Thyroid gland (tissue), 4 donors: ENCODE results near the gene ITGB1BP1. TPM values are rescaled to one million over a fixed set of nuclear protein-coding genes. Genes with fewer than 3 reads are reported as not detected.

Source experiments
- DNase-seq, 2 donors: peaks; one replicate each; pipeline ENCODE4 v3.0.0-alpha.2; 2019
- H3K27ac ChIP-seq, 3 donors: fragments of 200-600 bp; sonication (generic); 1 replicate in 2 of 3; 2 replicates in 1 of 3; pipeline ENCODE4 v1.5.1; 2016 to 2019; ENCODE audit warnings: mild to moderate bottlenecking in 1 of 3, moderate library complexity in 1 of 3
- H3K27me3 ChIP-seq: fragments of 200-600 bp; sonication (generic); one replicate; pipeline ENCODE4 v1.5.1; 2019
- H3K36me3 ChIP-seq, 2 donors: fragments of 200-600 bp; sonication (generic); one replicate each; pipeline ENCODE4 v1.5.1; 2016 to 2019
- H3K4me1 ChIP-seq, 2 donors: fragments of 200-600 bp; sonication (generic); one replicate each; pipeline ENCODE4 v1.5.1; 2017 to 2019
- H3K4me3 ChIP-seq, 3 donors: fragments of 200-600 bp; sonication (generic); replicated peaks in 1 of 3; 1 replicate in 2 of 3; 2 replicates in 1 of 3; pipeline ENCODE4 v1.5.1; 2016; ENCODE audit warnings: mild to moderate bottlenecking in 1 of 3
- H3K9me3 ChIP-seq: fragments of 200-600 bp; sonication (generic); one replicate; pipeline ENCODE4 v1.5.1; 2017
- CTCF ChIP-seq, 6 experiments: fragments of 200-600 bp in 3 of 6; fragments of 450-650 bp in 3 of 6; sonication (generic) in 3 of 6; IDR thresholded peaks; one replicate each; pipeline ENCODE4 v1.5.1; 2016 to 2019; ENCODE audit warnings: antibody characterized with exemption in 6 of 6, mild to moderate bottlenecking in 2 of 6, inconsistent platforms in 1 of 6, moderate library complexity in 1 of 6
- POLR2A ChIP-seq, 2 donors: fragments of 450-650 bp; IDR thresholded peaks; one replicate each; pipeline ENCODE4 v1.6.1; 2017; ENCODE audit warnings: antibody characterized with exemption in 2 of 2, mild to moderate bottlenecking in 2 of 2, moderate library complexity in 1 of 2
- WGBS, 2 donors: methylation state at CpG; one replicate each; pipeline ENCODE4 v1.1.5; 2017; 5-methylcytosine and 5-hydroxymethylcytosine counted together
- intact Hi-C: fragments of 100-400 bp; cut with DNase I; formaldehyde crosslinking; loops from one replicate; pipeline ENCODE4 v1.15.1; 2023
- total RNA-seq, 4 donors: library from RNA; depleted of rRNA; stranded (reverse); fragments of >200 nt; gene quantifications; one replicate each; pipeline ENCODE4 v1.2.3, GENCODE V29; 2016

ITGB1BP1 gene
- total RNA-seq, 4 donors from 2014 or later, result 39.4 to 73.4 (median 45.8) TPM

- TF ChIP-seq CTCF (IDR thresholded peaks at IDR 0.05) (no peak), POLR2A (IDR thresholded peaks at IDR 0.05) (no peak)
- no peaks in the 10 kb centered on the region for H3K36me3 ChIP-seq
- peaks cover 10 to 53% of the 10 kb centered on the region in 2 donors for H3K4me1 ChIP-seq
- peak overlapping the region in 1 of 3 donors; percentile 24 for H3K27ac ChIP-seq
- no peaks in the 10 kb centered on the region for H3K9me3 ChIP-seq
- intact Hi-C loops, result no loop called here
- H3K27me3 ChIP-seq, result no peaks in the 10 kb centered on the region
- no peak for DNase-seq
- no peak overlapping the region for H3K4me3 ChIP-seq
- 90% methylated on average over 34 to 46 of the region's 46 CpGs for WGBS, 2 donors
These were observed 42.9 kb upstream of the ITGB1BP1 start for GRCh38 chr2:9466147-9466683.

- H3K36me3 ChIP-seq, result no peaks in the 10 kb centered on the region
- no peak for TF ChIP-seq CTCF (IDR thresholded peaks at IDR 0.05)
- no peak for TF ChIP-seq POLR2A (IDR thresholded peaks at IDR 0.05)
- DNase-seq, result peak; percentile 55 to 59
- H3K9me3 ChIP-seq, result no peaks in the 10 kb centered on the region
- intact Hi-C loops, result no loop called here
- 61 to 66% methylated on average over 7 of the region's 7 CpGs for WGBS, 2 donors
- H3K4me3 ChIP-seq, result no peak overlapping the region
- peaks cover 10 to 53% of the 10 kb centered on the region in 2 donors for H3K4me1 ChIP-seq
- peak overlapping the region; percentile 39 to 67 (median 56) for H3K27ac ChIP-seq
- H3K27me3 ChIP-seq, result no peaks in the 10 kb centered on the region
These were observed 41.8 kb upstream of the ITGB1BP1 start for GRCh38 chr2:9465170-9465569.

GRCh38 chr2:9463698-9464034, 40.3 kb upstream of the ITGB1BP1 start:
- no peak overlapping the region for H3K4me3 ChIP-seq
- WGBS, 2 donors, result 77 to 82% methylated on average over 7 of the region's 7 CpGs
- intact Hi-C loops, result no loop called here

GRCh38 chr2:9462886-9463697, 39.8 kb upstream of the ITGB1BP1 start:
- Histone ChIP-seq H3K36me3 (peaks cover 0 to 4% of the 10 kb centered on the region in 2 donors), H3K4me3 (no peak overlapping the region), H3K9me3 (no peaks in the 10 kb centered on the region), H3K4me1 (peaks cover 8 to 35% of the 10 kb centered on the region in 2 donors), H3K27ac (peak overlapping the region; percentile 15 to 41 (median 35)), H3K27me3 (no peaks in the 10 kb centered on the region)
- intact Hi-C loops, result no loop called here
- 83% methylated on average over 6 of the region's 6 CpGs for WGBS, 2 donors
- no peak for TF ChIP-seq CTCF (IDR thresholded peaks at IDR 0.05)
- DNase-seq, result peak in 1 of 2 donors; percentile 28

More at GRCh38 chr2:9463698-9464034, 40.3 kb upstream of the ITGB1BP1 start:
- H3K36me3 ChIP-seq, result no peaks in the 10 kb centered on the region
- H3K4me1 ChIP-seq, result peaks cover 10 to 40% of the 10 kb centered on the region in 2 donors
- no peak for TF ChIP-seq CTCF (IDR thresholded peaks at IDR 0.05)
- TF ChIP-seq POLR2A (IDR thresholded peaks at IDR 0.05), result no peak
- peak overlapping the region in 1 of 3 donors; percentile 41 for H3K27ac ChIP-seq
- H3K27me3 ChIP-seq, result no peaks in the 10 kb centered on the region
- H3K9me3 ChIP-seq, result no peaks in the 10 kb centered on the region
- DNase-seq, result no peak

- intact Hi-C loops, result no loop called here
- 85 to 94% methylated on average over 5 of the region's 5 CpGs for WGBS, 2 donors
- H3K4me3 ChIP-seq, result no peak overlapping the region
- H3K36me3 ChIP-seq, result peaks cover 0 to 5% of the 10 kb centered on the region in 2 donors
- no peaks in the 10 kb centered on the region for H3K9me3 ChIP-seq
- no peak for TF ChIP-seq POLR2A (IDR thresholded peaks at IDR 0.05)
- TF ChIP-seq CTCF (IDR thresholded peaks at IDR 0.05), result no peak
- no peak overlapping the region for H3K27ac ChIP-seq
- no peaks in the 10 kb centered on the region for H3K27me3 ChIP-seq
- peaks cover 5 to 30% of the 10 kb centered on the region in 2 donors for H3K4me1 ChIP-seq
- DNase-seq, result no peak
These were observed 39.0 kb upstream of the ITGB1BP1 start for GRCh38 chr2:9462313-9462712.
